Brain pericyte (primary cell): ENCODE measurements around the gene SLF2.

Experiments
- DNase-seq: peaks from one replicate; pipeline ENCODE4 v3.0.0-alpha.2; 2012; ENCODE audit warnings: low read depth, low spot score

SLF2 gene

DNA sequence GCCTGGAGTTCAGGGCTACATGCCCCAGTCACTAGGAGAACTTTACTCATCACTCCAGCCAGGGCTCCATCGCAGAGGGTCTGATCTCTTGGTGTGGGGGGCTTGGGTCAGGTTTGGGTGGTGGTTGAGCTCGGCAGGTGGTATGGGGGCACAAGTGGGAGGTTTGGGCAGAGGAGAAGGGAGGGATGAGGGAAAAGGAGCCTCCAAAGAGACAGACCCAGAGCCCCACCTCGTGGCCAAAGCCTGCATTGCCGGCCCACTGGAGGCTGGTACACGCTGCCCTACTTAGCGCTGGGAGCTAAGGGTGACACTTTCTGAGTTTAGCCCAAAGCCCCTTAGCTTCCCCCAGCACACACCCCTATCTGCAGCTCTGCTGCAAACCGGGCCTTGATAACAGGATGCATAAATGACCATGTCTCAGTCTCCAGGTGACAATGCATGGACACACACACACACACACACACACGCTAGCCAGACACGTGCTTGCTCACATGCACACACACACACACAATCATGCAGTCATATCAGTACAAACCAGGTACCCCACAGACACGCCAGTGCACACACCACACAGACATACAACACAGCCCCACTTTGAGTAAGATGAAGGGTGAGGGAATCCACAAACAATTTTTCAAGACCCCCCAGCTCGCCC lies 101.6 kb downstream of the SLF2 start:
- DNase-seq: no peak
